ENCODE measurements around the gene MRPS2. TPM values are rescaled to one million over a fixed set of nuclear protein-coding genes. Genes with fewer than 3 reads are reported as not detected.
A peak's percentile ranks its signal among the peaks of the same experiment; 100 is the strongest.

MRPS2 gene
- total RNA-seq, 4 donors from 2014 or later, result 21.4 to 37.6 (median 25.6) TPM

DNA sequence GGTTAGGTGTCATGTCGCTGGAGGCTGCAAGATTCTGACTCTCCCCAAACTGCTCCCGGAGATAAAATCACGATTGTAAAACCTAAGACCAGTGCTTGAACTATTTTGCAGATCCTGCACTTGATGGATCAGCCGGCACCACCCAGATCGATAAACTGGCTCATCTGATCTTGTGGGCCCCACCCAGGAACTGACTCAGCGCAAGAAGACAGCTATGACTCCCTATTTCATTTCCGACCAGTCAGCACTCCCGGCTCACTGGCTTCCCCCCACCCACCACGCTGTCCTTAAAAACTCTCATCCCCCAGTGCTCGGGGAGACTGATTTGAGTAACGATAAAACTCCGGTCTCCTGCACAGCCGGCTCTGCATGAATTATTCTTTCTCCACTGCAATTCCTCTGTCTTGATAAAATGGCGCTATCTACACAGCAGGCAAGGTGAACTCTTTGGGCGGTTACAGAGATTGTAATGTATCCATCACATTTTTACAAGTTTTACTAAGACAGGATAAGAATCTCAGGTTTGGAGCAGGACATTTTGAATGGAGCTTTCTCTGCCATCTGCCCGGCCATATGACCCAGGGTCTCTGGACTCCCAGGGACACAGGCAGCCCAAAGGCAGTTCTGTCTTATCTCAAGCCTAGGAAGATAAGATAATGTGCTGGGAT, 31.5 kb upstream of the MRPS2 start:
- peaks cover 34% of the 10 kb centered on the region for H3K27me3 ChIP-seq
- no peak for TF ChIP-seq POLR2A (IDR thresholded peaks at IDR 0.05)
- TF ChIP-seq, protein P1, sequence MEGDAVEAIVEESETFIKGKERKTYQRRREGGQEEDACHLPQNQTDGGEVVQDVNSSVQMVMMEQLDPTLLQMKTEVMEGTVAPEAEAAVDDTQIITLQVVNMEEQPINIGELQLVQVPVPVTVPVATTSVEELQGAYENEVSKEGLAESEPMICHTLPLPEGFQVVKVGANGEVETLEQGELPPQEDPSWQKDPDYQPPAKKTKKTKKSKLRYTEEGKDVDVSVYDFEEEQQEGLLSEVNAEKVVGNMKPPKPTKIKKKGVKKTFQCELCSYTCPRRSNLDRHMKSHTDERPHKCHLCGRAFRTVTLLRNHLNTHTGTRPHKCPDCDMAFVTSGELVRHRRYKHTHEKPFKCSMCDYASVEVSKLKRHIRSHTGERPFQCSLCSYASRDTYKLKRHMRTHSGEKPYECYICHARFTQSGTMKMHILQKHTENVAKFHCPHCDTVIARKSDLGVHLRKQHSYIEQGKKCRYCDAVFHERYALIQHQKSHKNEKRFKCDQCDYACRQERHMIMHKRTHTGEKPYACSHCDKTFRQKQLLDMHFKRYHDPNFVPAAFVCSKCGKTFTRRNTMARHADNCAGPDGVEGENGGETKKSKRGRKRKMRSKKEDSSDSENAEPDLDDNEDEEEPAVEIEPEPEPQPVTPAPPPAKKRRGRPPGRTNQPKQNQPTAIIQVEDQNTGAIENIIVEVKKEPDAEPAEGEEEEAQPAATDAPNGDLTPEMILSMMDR (IDR thresholded peaks at IDR 0.05), result no peak
- no peak for TF ChIP-seq POLR2AphosphoS5 (IDR thresholded peaks at IDR 0.05)
- no peak for TF ChIP-seq EP300 (IDR thresholded peaks at IDR 0.05)
- H3K36me3 ChIP-seq, result no peaks in the 10 kb centered on the region
- ATAC-seq, result no peak
- H3K4me3 ChIP-seq, result no peak overlapping the region
- H3K9me3 ChIP-seq, result no peaks in the 10 kb centered on the region
- no peaks in the 10 kb centered on the region for H3K4me1 ChIP-seq
- no peak overlapping the region for H3K27ac ChIP-seq
- WGBS, 2 donors (ENCODE audit: low coverage in 1 of 2), result 26 to 70% methylated on average over 2 to 16 of the region's 16 CpGs

DNA sequence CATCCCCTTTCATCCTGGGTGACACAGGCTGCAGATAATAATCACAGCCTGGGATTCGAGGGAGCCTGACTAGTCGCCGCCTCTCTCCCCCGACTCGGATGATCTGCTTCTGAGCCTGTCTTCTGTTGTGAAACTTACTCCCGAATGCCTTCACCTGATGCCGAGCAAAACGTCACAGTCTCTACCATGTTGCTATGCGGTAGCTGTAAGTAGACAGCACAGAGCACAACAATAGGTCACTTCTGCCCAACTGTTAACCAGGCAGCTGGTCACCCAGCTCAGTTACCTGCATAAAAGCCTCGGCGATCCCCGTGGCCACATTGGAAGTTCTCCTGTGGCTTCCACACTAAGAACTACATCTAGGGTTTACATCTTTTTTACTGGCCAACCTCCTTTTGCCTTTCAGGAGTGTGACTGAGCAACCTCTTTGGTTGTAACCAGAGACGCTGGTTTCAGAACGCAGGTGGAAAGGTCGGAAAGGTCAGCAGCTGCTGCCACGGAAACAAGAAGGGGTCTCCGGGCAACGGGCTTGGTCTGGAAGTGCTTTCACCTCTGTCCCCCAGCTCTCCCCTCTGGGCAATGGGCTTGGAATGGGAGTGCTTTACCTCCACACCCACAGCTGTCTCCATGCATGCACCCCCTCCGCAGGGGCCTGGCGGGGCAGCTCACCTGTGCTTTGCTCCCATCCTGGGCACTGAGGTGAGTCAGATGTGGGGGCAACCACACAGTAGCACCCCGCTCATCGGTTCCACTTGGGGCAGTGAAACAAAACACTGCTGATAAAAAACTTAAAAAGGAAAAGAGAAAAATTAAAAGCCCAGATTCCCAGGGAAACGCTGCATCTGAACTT, 28.5 kb upstream of the MRPS2 start:
- ATAC-seq, result no peak
- Histone ChIP-seq H3K36me3 (no peaks in the 10 kb centered on the region), H3K4me1 (no peaks in the 10 kb centered on the region), H3K4me3 (no peak overlapping the region), H3K9me3 (no peaks in the 10 kb centered on the region), H3K27me3 (peaks cover 43% of the 10 kb centered on the region), H3K27ac (no peak overlapping the region)
- 55% methylated on average over 7 of the region's 23 CpGs; no CpG with 5 or more reads in 1 of the 2 donors for WGBS, 2 donors (ENCODE audit: low coverage in 1 of 2)
- TF ChIP-seq EP300 (IDR thresholded peaks at IDR 0.05) (no peak), POLR2A (IDR thresholded peaks at IDR 0.05) (no peak), POLR2AphosphoS5 (IDR thresholded peaks at IDR 0.05) (no peak)
- TF ChIP-seq, protein P1 (IDR thresholded peaks at IDR 0.05), result no peak

DNA sequence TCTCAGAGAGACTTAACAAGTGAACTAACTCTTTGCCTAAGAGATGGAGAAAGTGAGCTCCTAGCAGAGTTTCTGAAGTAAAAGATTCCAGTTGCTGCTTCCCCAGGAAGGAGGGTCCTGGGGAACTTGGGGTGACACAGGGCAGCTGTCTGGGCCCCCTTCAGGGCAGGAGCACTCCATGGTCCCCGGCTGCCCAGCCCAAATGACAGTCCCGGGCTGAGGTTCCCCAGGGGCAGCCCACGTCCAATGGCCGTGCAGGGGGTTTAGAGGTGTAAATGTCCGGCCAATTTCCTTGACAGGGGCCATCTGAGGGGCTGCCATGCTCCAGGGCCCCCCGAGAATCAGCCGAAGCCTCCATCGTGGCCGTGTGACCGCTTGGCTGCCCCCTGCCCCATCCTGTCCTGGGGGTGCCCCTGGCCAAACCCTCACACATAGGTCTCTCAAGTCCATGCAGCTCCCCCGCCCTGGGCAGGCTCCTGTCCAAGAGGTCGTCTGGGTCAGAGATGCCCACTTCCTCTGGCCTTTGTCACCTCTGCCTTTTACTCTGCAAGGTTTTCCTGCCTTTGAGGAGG, 26.4 kb upstream of the MRPS2 start:
- no peak overlapping the region for H3K4me3 ChIP-seq
- ATAC-seq, result no peak
- H3K4me1 ChIP-seq, result peaks cover 0 to 12% (median 0%) of the 10 kb centered on the region in 3 donors
- H3K27me3 ChIP-seq, result peaks cover 33% of the 10 kb centered on the region
- no peak overlapping the region for H3K27ac ChIP-seq
- TF ChIP-seq EP300 (IDR thresholded peaks at IDR 0.05) (no peak), POLR2AphosphoS5 (IDR thresholded peaks at IDR 0.05) (no peak), POLR2A (IDR thresholded peaks at IDR 0.05) (no peak)
- TF ChIP-seq, protein P1 (IDR thresholded peaks at IDR 0.05), result no peak
- no peaks in the 10 kb centered on the region for H3K36me3 ChIP-seq
- 52% methylated on average over 3 of the region's 12 CpGs; no CpG with 5 or more reads in 1 of the 2 donors for WGBS, 2 donors (ENCODE audit: low coverage in 1 of 2)
- no peaks in the 10 kb centered on the region for H3K9me3 ChIP-seq

DNA sequence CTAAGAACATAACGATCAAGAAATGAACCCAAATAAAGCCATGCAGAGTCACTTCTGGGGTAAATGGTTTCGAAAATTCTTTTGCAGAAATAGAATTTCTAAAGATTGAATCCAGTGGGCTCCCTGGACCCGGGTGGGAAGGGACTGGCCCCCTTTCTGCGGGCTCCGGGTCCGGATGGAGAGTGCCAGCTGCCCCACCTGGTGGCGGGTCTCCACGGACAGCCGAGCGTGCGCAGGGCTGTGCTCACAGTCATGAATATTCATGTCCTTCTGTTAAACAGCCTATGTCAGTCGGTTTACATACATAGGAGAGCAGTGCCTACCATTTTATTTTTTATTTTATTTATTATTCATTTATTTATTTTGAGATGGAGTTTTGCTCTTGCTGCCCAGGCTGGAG, 25.6 kb upstream of the MRPS2 start:
- Histone ChIP-seq H3K27ac (no peak overlapping the region), H3K27me3 (peaks cover 24% of the 10 kb centered on the region), H3K9me3 (no peaks in the 10 kb centered on the region), H3K4me3 (no peak overlapping the region), H3K36me3 (no peaks in the 10 kb centered on the region), H3K4me1 (peaks cover 0 to 13% (median 0%) of the 10 kb centered on the region in 3 donors)
- 16 to 39% methylated on average over 7 to 12 of the region's 12 CpGs for WGBS, 2 donors (ENCODE audit: low coverage in 1 of 2)
- no peak for ATAC-seq
- TF ChIP-seq EP300 (IDR thresholded peaks at IDR 0.05), result no peak
- TF ChIP-seq, protein P1 (IDR thresholded peaks at IDR 0.05), result peak in 1 of 4 experiments; percentile 18

Measured in gastroesophageal sphincter (tissue), 4 donors.